Activated T-helper 1 cell treated with Interleukin-2 at 50 U/mL for 16 hours (primary cell): ENCODE data around the gene PRDM11.

Experiments used
- DNase-seq: peaks from one replicate; pipeline ENCODE4 v3.0.0-alpha.2; 2020; ENCODE audit warnings: low read depth

Gene PRDM11

GRCh38 chr11:45210846-45211245 is 64.4 kb downstream of the PRDM11 start:
- no peak for DNase-seq

- DNase-seq, result no peak
These were observed 65.3 kb downstream of the PRDM11 start for GRCh38 chr11:45211732-45212131.

GRCh38 chr11:45212566-45213315 is 66.3 kb downstream of the PRDM11 start:
- no peak for DNase-seq

GRCh38 chr11:45213316-45213665 is 66.9 kb downstream of the PRDM11 start:
- no peak for DNase-seq

- DNase-seq, result no peak
These were observed 67.3 kb downstream of the PRDM11 start for GRCh38 chr11:45213717-45214116.

- no peak for DNase-seq
These were observed 68.8 kb downstream of the PRDM11 start for GRCh38 chr11:45215098-45215865.

GRCh38 chr11:45216031-45216430 is 69.6 kb downstream of the PRDM11 start:
- DNase-seq, result no peak

GRCh38 chr11:45216901-45217300 is 70.5 kb downstream of the PRDM11 start:
- DNase-seq, result no peak

GRCh38 chr11:45217991-45218390 is 71.6 kb downstream of the PRDM11 start:
- DNase-seq, result no peak

GRCh38 chr11:45218705-45219104 is 72.3 kb downstream of the PRDM11 start:
- DNase-seq, result no peak

GRCh38 chr11:45219411-45219810 is 73.0 kb downstream of the PRDM11 start:
- no peak for DNase-seq

- no peak for DNase-seq
These were observed 77.1 kb downstream of the PRDM11 start for GRCh38 chr11:45223496-45223895.

- DNase-seq, result no peak
These were observed 78.3 kb downstream of the PRDM11 start for GRCh38 chr11:45224766-45225165.

- DNase-seq, result no peak
These were observed 78.8 kb downstream of the PRDM11 start for GRCh38 chr11:45225277-45225676.

GRCh38 chr11:45225961-45226871 is 79.8 kb downstream of the PRDM11 start:
- no peak for DNase-seq

- DNase-seq, result no peak
These were observed 80.5 kb downstream of the PRDM11 start for GRCh38 chr11:45226901-45227300.

GRCh38 chr11:45227836-45228235 is 81.4 kb downstream of the PRDM11 start:
- no peak for DNase-seq

- no peak for DNase-seq
These were observed 83.1 kb downstream of the PRDM11 start for GRCh38 chr11:45229401-45230020.

- DNase-seq, result no peak
These were observed 86.1 kb downstream of the PRDM11 start for GRCh38 chr11:45232341-45233080.

GRCh38 chr11:45233121-45233803 is 86.8 kb downstream of the PRDM11 start:
- peak; percentile 27 for DNase-seq

- no peak for DNase-seq
These were observed 87.3 kb downstream of the PRDM11 start for GRCh38 chr11:45233804-45234170.
